Right hindlimb (tissue), 1 donor: ENCODE results near the gene ECSIT.
A peak's percentile ranks its signal among the peaks of the same experiment; 100 is the strongest.

ENCODE experiments used
- DNase-seq: peaks from one replicate; pipeline ENCODE4 v3.0.0-alpha.2; 2018

The ECSIT gene

GRCh38 chr19:11549386-11549953 is 20.5 kb upstream of the ECSIT start:
- no peak for DNase-seq

- no peak for DNase-seq
These were observed 19.2 kb upstream of the ECSIT start for GRCh38 chr19:11547929-11548700.

- no peak for DNase-seq
These were observed 12.3 kb upstream of the ECSIT start for GRCh38 chr19:11541238-11541637.

GRCh38 chr19:11540645-11541044 is 11.7 kb upstream of the ECSIT start:
- no peak for DNase-seq

GRCh38 chr19:11539495-11540365 is 10.8 kb upstream of the ECSIT start:
- DNase-seq: peak; percentile 51

- DNase-seq: peak; percentile 87
These were observed 9.5 kb upstream of the ECSIT start, which contains the start of gene CNN1 for GRCh38 chr19:11538232-11539036. CNN1 (plus strand) TSS chr19:11538851; CDS start chr19:11538928, 77 bp downstream.

- DNase-seq: peak; percentile 87
These were observed 7.1 kb upstream of the ECSIT start for GRCh38 chr19:11535792-11536595.

GRCh38 chr19:11534948-11535347 is 6.0 kb upstream of the ECSIT start:
- no peak for DNase-seq

- no peak for DNase-seq
These were observed 5.6 kb upstream of the ECSIT start for GRCh38 chr19:11534538-11534937.

GRCh38 chr19:11530432-11530831 is 1.5 kb upstream of the ECSIT start:
- DNase-seq: peak; percentile 74

GRCh38 chr19:11519138-11519537 is 9.8 kb downstream of the ECSIT start:
- no peak for DNase-seq

GRCh38 chr19:11513946-11514345 is 15.0 kb downstream of the ECSIT start:
- no peak for DNase-seq

GRCh38 chr19:11510444-11510843 is 18.5 kb downstream of the ECSIT start:
- no peak for DNase-seq

- no peak for DNase-seq
These were observed 21.4 kb downstream of the ECSIT start for GRCh38 chr19:11507370-11508078.

GRCh38 chr19:11506967-11507366 is 22.0 kb downstream of the ECSIT start:
- DNase-seq: no peak

- no peak for DNase-seq
These were observed 22.8 kb downstream of the ECSIT start for GRCh38 chr19:11506101-11506555.

GRCh38 chr19:11505504-11506100 is 23.3 kb downstream of the ECSIT start, which contains the start of gene ZNF653:
ZNF653 (minus strand) TSS chr19:11505839; CDS start chr19:11505786, 53 bp downstream.
- peak; percentile 97 for DNase-seq

GRCh38 chr19:11505032-11505503 is 23.9 kb downstream of the ECSIT start:
- peak; percentile 97 for DNase-seq

GRCh38 chr19:11504502-11505031 is 24.4 kb downstream of the ECSIT start:
- DNase-seq: no peak

GRCh38 chr19:11499890-11500420 is 29.0 kb downstream of the ECSIT start:
- no peak for DNase-seq
